22Rv1 (cell line): ENCODE results near the gene ANTXRL.

Experiments used
- CTCF ChIP-seq: fragments of 450-650 bp; IDR thresholded peaks from 2 replicates; pipeline ENCODE4 v1.5.1; 2017; ENCODE audit warnings: mild to moderate bottlenecking
- ZFX ChIP-seq: fragments of 450-650 bp; IDR thresholded peaks from 2 replicates; pipeline ENCODE4 v1.6.1; 2017; ENCODE audit warnings: antibody characterized with exemption, borderline replicate concordance

DNA sequence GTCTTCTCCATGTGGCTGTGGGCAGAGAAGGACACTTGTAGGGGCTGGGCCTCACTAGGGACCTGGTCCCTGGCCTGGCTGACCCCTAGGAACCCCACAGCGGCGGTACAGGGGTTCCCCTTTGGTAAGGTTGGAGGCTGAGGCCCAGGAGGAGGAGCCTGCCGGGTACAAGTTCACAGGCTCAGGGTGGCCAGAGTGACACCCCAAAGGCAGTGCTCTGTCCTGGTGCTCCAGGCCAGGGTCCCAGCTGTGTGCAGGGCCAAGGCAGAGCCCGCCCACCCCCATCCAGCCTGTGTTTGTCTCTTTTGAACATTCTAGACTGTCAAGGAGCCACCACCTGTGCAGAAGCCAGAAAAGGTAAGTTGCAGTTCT, 23.3 kb downstream of the ANTXRL start:
- TF ChIP-seq CTCF (no peak), ZFX (no peak)
